Coronary artery (tissue), 2 donors: ENCODE results near the gene BSCL2.
"Not testable (repeated sequence)": the region's sequence is repeated elsewhere in the genome, so short reads cannot be mapped to it uniquely, and the experiment has no call there.

Experiments used
- DNase-seq: peaks from one replicate; pipeline ENCODE4 v3.0.0-alpha.2; 2017; ENCODE audit warnings: low spot score
- H3K27ac ChIP-seq, 2 donors: fragments of 200-600 bp; sonication (generic); one replicate each; pipeline ENCODE4 v1.5.1; 2016 to 2019
- H3K4me3 ChIP-seq: fragments of 200-600 bp; sonication (generic); 2 replicates; pipeline ENCODE4 v1.5.1; 2016; ENCODE audit warnings: mild to moderate bottlenecking, moderate library complexity
- TF ChIP-seq, protein P1 (sequence below): fragments of 200-600 bp; sonication (generic); IDR thresholded peaks from one replicate; pipeline ENCODE4 v1.5.1; 2019; ENCODE audit warnings: antibody characterized with exemption

The BSCL2 gene

DNA sequence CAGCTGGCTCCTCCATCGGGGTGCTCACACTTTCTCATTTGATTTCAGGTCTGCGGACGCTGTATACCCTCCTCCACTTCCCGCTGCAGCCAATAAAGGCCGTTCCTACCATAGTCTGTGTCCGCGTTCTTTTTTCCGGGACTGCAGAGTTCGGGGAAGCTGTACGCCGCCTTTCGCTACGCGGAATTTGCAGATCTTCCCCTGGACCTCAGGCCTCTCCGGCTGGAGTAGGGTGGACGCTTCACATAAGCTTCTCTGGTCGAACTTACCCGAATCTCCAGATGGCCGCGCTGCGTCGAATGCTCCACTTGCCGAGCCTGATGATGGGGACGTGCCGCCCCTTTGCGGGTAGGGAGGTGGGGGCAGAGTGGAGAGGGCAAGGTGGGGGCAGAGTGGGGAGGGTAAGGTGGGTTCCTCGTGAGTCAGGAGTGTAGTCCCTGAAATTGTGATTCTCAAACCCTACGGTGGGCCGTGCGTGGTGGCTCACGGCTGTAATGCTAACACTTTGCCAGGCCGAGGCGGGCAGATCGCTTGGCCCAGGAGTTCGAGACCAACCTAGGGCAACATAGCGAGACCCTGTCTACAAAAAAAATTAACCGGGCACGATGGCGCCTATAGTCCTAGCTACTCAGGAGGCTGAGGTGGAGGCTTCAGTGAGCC lies 41.5 kb downstream of the BSCL2 start:
- TF ChIP-seq, protein P1, sequence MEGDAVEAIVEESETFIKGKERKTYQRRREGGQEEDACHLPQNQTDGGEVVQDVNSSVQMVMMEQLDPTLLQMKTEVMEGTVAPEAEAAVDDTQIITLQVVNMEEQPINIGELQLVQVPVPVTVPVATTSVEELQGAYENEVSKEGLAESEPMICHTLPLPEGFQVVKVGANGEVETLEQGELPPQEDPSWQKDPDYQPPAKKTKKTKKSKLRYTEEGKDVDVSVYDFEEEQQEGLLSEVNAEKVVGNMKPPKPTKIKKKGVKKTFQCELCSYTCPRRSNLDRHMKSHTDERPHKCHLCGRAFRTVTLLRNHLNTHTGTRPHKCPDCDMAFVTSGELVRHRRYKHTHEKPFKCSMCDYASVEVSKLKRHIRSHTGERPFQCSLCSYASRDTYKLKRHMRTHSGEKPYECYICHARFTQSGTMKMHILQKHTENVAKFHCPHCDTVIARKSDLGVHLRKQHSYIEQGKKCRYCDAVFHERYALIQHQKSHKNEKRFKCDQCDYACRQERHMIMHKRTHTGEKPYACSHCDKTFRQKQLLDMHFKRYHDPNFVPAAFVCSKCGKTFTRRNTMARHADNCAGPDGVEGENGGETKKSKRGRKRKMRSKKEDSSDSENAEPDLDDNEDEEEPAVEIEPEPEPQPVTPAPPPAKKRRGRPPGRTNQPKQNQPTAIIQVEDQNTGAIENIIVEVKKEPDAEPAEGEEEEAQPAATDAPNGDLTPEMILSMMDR, result no peak
- H3K27ac ChIP-seq, result peak overlapping the region; percentile 55 to 93
- DNase-seq, result peak; percentile 84
- peak overlapping the region; percentile 86 for H3K4me3 ChIP-seq

DNA sequence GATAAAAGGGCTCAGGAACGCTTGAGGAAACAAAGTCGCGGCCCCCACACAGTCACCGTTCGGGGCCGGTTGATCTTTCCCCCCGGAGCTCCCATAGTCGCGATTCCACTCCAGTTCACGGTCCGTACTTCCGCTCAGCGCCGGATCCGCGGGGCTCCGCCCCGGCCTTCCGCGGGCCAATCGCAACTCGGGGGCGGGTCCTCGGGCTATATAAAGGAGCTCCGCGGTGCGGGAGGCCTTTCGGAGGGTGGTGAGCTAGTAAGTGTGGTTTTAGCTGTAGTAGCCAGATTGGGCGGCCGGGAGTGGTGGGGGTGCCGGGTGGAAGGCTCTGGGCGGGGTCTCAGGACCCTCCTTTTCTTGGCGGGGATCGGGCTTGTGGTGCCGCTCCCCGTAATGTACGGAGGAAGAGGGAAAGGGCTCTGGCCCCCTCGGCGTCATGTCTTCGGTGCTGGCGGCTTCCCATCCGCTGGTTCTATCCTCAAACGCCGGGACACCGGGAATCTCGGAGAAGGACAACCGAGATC lies 42.1 kb downstream of the BSCL2 start, which contains the start of the genes C11orf98 and CSKMT:
TSS of gene C11orf98 (minus strand) at position 136 of the 524 bp plus-strand sequence. CDS start at position 95, 41 bp downstream.
TSS of gene CSKMT (plus strand) at position 238 of the 524 bp plus-strand sequence. CDS start 568 bp downstream, outside the sequence.
- DNase-seq, result peak; percentile 98
- TF ChIP-seq, protein P1, result no peak
- peak within 1 kb of the TSS; percentile 55 to 93 for H3K27ac ChIP-seq
- peak within 1 kb of the TSS; percentile 86 for H3K4me3 ChIP-seq

DNA sequence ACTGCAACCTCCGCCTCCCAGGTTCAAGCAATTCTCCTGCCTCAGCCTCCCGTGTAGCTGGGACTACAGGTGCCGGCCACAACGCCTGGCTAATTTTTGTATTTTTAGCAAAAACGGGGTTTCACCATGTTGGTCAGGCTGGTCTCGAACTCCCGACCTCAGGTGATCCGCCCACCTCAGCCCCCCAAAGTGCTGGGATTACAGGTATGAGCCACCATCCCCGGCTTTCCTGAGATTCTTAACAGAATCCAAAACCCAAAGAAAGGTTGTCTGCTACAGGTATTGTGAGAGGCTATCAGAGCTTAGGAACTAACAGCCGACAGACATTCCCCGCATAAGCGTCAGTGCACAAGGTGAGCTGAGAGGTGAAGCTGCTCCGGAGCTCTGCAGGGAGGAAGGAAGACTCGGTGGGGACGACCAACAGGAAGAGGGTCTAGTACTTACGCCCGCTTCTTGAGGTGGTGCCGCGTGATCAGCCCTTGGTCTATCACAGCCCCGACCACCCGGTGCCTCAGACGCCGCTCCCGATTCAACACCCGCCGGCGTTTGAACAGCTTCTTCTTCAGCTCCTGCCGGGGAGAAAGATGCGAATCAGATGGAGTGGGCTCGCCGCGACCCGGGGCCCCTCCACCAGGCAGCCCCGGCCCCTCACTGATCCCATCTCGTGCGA lies 42.7 kb downstream of the BSCL2 start:
- TF ChIP-seq, protein P1, result no peak
- DNase-seq, result no peak
- Histone ChIP-seq H3K4me3 (peak overlapping the region; percentile 86), H3K27ac (peak overlapping the region; percentile 55 to 93)

DNA sequence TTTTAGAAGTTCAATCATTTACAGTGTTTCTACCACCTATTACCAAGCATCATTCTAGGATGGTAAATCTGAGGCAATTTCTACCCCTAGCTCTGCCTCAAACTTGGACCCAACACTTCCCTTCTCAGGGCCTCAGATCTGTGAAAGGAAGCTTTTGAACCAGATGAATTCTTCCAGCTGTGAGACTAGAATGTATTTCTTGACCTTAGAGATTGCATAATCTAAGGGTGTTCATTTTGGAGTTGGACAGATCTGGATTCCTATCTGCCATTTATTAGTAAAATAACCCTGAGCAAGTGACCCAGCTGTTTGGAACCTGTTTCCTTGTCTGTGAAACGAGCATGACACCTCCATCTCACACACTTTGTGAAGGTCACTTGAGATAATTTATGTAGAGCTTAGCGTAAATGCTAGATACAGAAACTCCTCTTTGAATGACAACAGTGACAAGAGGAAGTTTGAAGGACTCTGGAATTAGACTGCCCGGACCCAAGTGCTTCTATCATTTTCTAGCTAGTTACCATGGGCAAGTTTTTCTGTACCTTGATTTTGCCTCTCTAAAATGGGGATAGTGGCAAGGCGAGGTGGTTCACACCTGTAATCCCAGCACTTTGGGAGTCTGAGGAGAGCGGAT lies 50.3 kb downstream of the BSCL2 start:
- TF ChIP-seq, protein P1, result no peak
- no peak for DNase-seq
- Histone ChIP-seq H3K4me3 (no peak overlapping the region), H3K27ac (no peak overlapping the region)

DNA sequence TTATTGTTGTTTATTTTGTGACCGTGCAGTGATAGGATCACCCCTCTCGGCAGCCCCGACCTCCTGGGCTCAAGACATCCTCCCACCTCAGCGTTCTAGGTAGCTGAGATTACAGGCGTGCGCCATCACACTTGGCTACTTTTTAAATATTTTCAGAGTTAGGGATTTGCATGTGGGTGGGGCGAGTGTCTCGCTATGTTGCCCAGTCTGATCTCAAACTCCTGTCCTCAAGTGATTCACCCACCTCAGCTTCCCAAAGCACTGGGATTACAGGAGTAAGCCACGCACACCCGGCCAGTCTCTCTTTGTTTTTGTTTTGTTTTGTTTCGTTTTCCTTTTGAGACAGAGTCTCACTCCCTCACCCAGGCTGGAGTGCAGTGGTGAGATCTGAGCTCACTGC lies 52.9 kb downstream of the BSCL2 start:
- H3K27ac ChIP-seq, result no peak overlapping the region
- TF ChIP-seq, protein P1, result no peak
- no peak overlapping the region for H3K4me3 ChIP-seq
- DNase-seq, result no peak

DNA sequence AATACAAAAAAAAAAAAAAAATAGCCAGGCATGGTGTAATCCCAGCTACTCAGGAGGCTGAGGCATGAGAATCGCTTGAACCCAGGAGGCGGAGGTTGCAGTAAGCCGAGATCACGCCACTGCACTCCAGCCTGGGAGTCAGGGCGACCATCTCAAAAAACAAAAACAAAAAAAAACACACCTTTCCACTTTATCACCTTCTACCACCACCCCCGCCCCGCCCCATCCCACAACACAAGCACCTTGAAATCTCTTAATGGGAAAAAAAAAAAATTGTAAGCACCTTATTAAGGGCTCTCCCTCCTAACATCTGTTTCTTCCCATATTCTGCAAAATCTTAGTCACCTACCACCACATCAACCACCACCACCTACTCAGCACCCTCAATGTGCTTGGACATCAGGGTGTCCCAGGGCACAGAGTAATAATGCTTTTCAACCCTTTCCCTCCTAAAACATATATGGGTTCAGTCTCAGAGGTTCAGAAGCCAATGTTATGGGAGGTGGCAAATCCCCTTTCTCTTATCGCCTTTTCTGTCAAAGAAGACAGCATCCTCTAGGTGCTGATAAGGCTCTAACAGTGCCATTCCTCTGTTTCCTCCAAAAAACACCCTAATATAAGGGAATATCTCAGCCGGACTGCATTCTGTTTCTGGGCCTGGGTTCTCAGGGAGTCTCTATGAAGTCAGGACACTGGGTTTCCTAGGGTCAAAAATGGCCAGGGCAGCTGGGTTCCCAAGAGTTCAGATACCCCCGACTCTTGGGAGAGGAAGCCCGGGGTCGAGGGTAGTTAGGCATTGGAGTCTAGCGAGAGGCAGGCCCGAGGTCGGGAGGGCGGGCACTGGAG lies 54.8 kb downstream of the BSCL2 start:
- no peak for DNase-seq
- Histone ChIP-seq H3K4me3 (peak overlapping the region; percentile 96), H3K27ac (peak overlapping the region; percentile 81 to 95)
- TF ChIP-seq, protein P1, result no peak

DNA sequence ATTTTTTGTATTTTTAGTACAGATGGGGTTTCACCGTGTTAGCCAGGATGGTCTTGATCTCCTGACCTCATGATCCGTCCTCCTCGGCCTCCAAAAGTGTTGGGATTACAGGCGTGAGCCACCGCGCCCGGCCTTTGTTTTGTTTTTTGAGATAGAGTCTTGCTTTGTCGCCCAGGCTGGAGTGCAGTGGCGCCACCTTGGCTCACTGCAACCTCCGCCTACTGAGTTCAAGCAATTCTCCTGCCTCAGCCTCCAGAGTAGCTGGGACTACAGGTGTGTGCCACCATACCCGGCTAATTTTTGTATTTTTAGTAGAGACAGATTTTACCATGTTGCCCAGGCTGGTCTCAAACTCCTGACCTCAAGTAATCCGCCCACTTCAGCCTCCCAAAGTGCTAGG lies 56.9 kb downstream of the BSCL2 start:
- H3K4me3 ChIP-seq, DNase-seq, H3K27ac ChIP-seq: not testable (repeated sequence)
